ENCODE measurements around the gene ECSCR.
A peak's percentile ranks its signal among the peaks of the same experiment; 100 is the strongest.
"Not testable (repeated sequence)": the region's sequence is repeated elsewhere in the genome, so short reads cannot be mapped to it uniquely, and the experiment has no call there.

Gene ECSCR

GRCh38 chr5:139443831-139444453 is 18.6 kb downstream of the ECSCR start:
- peak; percentile 41 for DNase-seq

DNA sequence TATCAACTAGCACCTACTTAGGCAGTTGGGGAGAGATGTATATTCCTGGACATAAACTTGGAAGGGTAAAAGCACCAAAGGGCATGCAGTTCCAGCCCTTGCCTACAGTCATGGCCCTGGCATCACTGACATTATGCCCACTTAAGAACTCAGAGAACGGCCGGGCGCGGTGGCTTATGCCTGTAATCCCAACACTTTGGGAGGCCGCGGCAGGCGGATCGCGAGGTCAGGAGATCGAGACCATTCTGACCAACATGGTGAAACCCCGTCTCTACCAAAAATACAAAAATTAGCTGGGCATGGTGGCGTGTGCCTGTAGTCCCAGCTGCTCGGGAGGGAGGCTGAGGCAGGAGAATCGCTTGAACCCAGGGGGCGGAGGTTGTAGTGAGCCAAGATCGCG is 22.1 kb downstream of the ECSCR start:
- DNase-seq: not testable (repeated sequence)

- DNase-seq: peak; percentile 90
Observed at GRCh38 chr5:139439013-139439903, 23.3 kb downstream of the ECSCR start, which contains the start of gene DNAJC18. TSS of gene DNAJC18 (minus strand) at chr5:139439525. CDS start at chr5:139439445, 80 bp downstream.

DNA sequence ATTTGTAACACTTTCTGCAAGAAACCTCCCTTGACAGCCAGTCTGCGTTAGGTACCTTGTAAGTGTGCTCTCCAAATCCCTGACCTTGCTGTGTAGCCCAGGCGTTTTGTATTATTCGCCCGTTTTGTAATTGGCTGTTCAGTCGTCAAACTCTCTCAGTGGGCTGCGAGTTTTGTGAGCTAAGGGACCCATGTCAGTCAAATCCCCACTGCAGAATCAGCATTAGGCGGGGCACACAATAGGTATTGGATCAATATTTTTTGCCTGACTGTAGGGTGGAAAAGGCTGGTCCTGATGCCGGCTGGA is 23.9 kb downstream of the ECSCR start:
- no peak for DNase-seq

DNA sequence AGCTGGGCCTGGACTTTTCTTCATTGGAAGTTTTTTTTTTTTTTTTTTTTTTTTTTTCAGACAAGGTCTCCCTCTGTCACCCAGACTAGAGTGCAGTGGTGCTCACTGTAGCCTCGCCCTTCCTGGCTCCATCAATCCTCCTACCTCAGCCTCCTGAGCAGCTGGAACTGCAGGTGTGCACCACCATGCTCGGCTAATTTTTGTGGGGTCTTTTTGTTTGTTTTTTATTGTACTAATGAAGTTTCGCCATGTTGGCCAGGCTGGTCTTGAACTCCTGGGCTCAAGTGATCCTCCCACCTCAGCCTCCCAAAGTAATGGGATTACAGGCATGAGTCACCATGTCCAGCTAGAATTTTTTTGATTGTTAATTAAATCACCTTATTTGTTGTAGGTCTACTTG is 26.9 kb downstream of the ECSCR start:
- DNase-seq: no peak

DNA sequence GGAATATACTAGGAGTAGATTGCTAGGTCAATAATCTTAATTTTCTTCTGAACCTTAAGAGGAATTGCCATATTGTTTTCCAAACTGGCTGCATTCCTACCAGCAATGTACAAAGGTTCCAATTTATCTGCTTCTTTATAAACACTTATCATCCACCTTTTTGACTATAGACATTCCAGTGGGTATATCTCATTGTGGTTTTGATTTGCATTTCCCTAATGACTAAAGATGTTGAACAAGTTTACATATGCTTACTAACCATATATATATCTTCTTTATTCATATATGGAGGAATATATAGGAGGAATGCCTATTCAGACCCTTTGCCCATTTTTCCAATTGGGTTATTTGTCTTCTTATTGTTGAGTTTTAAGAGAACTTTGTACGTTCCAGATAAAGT is 30.8 kb downstream of the ECSCR start:
- DNase-seq: no peak

- no peak for DNase-seq
Observed at GRCh38 chr5:139430015-139430414, 32.5 kb downstream of the ECSCR start.

GRCh38 chr5:139426203-139426885 is 36.2 kb downstream of the ECSCR start:
- no peak for DNase-seq

DNA sequence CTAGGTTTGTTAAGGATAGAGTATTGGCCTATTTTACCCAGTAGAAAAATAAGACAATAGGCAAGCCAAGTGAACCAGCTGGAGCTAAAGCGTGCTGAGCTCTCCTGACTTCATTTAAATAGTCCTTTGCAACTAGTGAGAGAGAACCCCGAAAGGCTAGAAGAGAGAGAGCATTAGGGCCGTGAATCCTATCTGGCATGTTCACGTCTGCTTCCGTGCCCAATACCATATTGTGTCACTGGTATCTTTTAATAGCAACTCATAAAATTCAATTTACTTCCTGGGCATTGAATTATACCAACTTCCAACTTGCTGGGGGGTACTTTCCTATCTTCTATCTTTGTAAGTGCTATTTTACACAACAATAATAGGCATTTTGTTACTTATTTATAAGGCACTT is 37.0 kb downstream of the ECSCR start:
- no peak for DNase-seq

DNA sequence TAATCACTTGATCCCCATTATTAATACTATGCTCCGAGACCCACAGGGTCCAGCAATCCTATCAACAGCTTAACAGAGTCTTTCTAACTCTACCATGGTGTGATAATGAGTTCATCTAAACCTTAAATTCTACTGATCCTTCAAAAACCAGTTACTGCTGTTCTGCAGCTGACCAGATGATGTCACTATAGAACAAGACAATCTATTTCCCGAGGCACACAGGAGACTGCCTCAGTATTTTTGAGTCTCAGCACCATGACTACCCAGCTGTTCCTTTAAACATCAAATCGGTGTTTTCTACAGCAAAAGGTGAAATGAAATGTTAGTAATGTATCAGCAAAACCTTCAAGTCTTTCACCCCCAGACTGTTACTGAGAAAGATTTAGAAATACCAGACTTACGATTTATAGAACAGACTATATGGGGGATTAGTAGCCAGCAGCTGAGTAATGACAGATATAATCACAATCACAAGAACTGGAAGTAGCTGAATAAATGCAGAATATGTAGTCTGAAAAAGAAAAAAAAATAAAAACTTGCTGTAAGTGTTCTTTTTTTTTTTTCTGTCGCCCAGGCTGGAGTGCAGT is 40.1 kb downstream of the ECSCR start:
- peak; percentile 86 for DNase-seq

DNA sequence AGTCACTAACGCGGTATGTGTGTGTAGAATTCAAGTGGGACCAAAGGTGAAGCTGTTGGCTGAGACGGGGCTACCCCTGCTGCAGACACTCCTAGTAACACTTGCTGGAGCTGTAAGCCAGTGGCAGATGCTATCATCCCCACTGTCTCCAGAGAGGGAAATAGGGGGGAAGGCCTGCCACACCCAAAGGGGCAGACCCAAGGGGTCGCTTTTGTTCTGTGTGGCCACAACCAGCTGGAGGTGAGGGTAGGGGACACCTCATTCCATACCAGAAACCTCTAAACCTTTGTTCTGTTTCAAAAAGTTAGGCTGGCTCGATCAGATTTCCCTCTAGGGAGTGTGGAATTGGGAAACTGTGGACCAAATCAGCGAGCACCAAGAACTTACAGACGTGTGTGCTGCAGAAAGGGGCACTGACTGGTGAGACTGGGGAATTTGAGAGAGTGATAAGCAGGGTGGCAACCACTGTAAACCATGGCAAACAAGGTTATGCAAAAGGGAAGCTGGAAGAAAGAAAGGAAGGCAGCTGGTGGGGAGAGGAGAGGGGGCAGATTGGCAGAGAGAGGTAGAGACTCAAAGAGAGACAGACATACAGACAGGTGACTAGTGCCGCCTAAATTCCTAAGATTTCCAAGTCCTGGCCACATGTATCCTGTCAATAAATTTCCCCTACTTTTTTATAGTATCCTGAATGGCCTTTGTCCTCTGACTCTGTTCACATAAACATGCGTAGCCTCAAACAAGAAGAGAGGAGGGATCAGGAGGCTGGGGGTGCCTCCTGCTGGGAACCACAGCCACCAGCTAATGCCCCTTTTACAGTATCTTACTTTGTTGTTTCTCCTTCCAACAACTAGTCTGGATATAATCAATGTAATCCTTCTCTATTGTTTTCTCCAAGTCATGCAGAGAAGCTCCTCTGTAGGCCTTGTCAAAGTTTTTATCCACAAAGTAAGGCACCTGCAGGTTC is 43.0 kb downstream of the ECSCR start:
- no peak for DNase-seq

GRCh38 chr5:139418793-139419192 is 43.8 kb downstream of the ECSCR start:
- DNase-seq: no peak

- DNase-seq: no peak
Observed at GRCh38 chr5:139417214-139417613, 45.3 kb downstream of the ECSCR start.

- no peak for DNase-seq
Observed at GRCh38 chr5:139416651-139417050, 45.9 kb downstream of the ECSCR start.

DNA sequence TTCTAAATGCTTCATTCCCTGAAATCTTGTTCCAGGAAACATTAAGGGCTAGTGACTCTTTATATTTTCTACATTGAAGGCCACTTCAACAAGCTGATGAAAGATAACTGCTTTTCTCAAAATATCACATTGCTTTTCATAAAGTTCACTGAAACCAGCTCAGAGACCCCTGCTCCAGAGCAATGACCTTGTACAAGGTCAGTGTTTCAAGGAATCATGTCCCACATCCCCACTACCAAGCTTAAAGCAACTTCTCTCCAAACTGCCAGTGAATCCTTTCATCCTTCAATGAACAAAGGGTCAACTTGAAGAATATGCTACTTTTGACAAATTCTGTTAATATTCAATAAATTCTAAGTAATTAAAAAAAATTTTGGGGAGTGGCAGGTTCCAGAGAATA is 46.7 kb downstream of the ECSCR start:
- DNase-seq: no peak

GRCh38 chr5:139415221-139415861 is 47.2 kb downstream of the ECSCR start:
- no peak for DNase-seq

DNA sequence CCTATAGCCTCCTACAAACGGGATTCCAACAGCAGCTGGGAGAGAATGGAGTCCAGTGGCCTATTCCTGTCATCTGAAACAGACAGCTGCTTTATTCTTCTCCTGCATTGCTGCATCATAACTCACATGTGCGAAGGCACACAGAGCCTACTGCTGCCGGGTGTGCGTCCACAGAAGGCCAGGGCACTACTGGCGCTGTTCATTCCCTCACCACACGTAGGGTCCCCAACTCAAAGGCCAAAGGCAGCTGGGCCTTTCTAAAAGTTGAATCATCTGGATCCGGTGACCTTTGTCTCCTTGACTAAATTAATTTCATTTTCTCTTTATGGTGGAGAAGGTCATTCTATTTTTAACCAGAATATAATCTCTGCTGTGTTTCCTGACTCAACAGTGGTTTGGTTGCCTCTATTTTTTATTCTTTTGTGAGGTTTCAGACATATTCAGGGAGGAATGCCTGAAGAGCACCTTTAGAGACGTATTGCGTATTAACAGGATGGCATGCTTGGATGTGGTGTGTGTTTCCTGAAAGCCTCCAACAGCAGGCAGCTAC is 47.9 kb downstream of the ECSCR start:
- no peak for DNase-seq

GRCh38 chr5:139413963-139414362 is 48.6 kb downstream of the ECSCR start:
- no peak for DNase-seq

- no peak for DNase-seq
Observed at GRCh38 chr5:139413153-139413552, 49.4 kb downstream of the ECSCR start.

GRCh38 chr5:139410993-139411828 is 51.3 kb downstream of the ECSCR start:
- DNase-seq: no peak

All from CD4-positive, alpha-beta T cell treated with Interleukin-12 subunit alpha and Interleukin-12 subunit beta, for 1 hour (primary cell).